Skeletal muscle cell (primary cell): Measurements from ENCODE around the gene TMEM269.
A peak's percentile ranks its signal among the peaks of the same experiment; 100 is the strongest.

Experiments
- DNase-seq: peaks from one replicate; pipeline ENCODE4 v3.0.0-alpha.2; 2010; ENCODE audit warnings: low read depth
- H3K4me3 ChIP-seq: 2 replicates; pipeline ENCODE4 v1.5.1; 2011; ENCODE audit warnings: low read depth, mild to moderate bottlenecking, control low read depth, low read length, moderate library complexity

TMEM269 gene

DNA sequence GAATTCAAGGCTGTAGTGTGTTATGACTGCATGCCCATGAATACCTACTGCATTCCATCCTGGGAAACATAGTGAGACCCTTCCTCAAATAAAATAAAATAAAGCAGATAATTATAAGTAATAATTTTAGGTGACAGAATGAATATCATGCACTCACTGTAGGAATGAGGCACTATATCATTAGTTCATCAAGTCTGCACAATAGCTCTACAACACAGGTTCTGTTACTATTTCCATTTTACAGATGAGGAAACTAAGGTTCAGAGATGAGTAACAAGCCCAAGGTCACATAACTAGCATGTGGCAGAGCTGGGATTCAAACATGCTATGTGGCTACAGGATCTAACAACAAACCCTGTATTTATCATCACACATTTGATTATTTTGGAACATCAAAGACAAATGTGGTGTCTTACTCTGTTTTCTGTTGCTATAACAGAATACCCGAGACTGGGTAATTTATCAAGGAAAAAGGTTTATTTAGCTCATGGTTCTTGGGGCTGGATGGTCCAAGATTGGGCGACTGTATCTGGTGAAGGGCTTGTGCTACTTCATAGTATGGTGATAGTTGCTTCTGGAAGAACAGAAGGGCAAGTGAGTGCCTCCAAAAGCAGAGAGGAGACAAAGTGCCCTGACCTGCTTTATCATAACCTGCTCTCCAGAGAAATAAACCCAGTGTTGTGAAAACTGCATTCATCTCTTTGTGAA, 56.8 kb downstream of the TMEM269 start:
- H3K4me3 ChIP-seq: no peak overlapping the region
- DNase-seq: no peak

DNA sequence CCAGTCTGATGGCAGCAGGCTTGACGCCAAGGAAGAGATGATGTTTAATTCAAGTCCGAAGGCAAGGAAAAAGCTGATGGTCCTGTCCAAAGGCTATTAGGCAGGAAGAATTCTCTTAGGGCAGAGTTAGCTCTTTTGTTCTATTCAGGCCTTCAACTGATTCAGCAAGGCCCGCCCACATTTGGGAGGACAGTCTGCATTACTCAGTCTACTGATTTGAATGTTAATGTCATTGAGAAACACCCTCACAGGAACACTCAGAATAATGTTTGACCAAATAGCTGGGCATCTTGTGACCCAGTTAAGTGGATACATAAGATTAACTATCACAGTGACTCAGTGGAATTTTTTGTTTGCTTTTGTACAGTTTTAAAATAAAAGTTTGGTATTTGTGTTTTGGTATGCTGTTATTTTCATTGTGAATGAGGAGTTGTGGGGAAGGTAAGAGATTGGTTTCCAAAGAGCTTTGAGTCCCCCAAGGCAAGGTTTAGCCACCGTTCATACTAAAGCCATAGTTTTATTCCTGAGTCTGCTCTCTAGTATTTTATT, 59.9 kb downstream of the TMEM269 start:
- DNase-seq: no peak
- H3K4me3 ChIP-seq: no peak overlapping the region

DNA sequence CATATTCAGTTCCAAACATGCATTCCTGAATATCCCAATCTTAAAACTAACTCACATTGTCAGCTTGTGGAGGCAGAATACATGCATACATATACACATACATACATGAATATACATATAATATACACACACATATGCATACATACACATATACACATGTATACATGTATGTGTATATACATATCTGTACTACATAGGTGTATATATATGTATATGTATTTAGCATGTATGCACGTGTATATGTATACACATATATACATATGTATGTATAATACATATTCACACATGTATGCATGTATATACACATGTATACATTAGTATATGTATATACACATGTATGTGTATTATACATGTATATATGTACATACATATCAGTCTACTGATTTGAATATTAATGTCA, 60.4 kb downstream of the TMEM269 start:
- no peak overlapping the region for H3K4me3 ChIP-seq
- no peak for DNase-seq

DNA sequence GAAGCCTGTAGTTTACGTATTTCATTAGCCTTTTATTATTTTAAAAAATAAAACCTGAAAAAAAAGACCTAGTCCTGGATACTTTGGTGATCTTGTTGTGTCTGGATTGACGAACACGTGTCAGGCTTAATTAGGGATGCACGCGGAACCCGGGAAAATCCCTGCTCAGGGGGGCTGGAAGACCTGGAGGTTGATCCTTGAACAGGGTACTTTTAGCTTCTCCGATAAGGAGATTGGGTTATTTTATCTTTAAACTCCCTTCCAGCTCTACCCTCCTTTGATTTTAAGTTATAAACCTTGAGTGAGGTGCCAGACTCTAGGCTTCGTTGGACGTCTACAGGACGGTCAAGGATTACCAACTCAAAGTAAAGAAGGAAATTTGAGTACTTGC, 61.1 kb downstream of the TMEM269 start:
- H3K4me3 ChIP-seq: peak overlapping the region; percentile 82
- DNase-seq: no peak

DNA sequence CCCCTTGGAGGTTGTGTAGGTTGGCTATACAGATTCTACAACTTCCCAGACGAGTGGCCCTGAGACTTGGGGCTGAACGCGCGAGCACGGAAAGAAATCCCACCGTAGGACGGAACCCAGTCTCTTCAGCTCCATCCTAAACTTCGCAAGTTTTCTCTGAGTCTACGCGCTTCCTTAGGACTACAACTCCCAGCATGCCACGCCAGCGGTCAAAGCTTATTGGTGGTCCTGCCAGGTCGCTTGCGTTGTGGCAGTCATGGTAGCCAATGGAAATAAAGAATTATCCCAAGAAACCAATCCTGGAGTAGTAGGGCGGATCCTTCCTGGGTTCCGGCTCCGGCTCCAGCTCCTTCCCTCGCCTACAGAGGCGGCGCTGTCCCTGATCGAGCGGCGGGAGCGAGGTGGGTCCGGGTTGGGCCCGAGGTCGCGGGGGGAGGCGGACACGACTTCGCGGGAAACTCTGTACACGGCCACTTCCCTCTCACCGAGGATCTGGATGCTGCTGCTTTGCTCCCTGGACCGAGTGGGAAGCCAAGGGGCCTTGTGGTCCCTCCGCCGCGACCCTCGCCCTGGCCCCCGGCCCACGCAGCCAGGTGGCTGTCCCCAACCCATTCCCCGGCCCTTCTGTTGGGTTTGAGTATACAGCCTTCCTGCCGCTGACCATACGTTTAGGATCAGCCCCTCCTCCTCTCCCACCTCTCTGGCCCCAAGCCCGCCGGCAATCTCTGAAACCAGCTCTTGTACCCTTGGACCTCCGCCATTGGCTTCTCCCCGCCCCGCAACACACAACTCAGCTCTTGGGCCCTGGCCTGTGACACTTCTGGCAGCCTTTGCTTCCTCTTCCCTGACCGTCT, 61.7 kb downstream of the TMEM269 start, which contains the start of gene ZNF691:
TSS of gene ZNF691 (plus strand) at position 357 of the 854 bp plus-strand sequence. CDS start 3,046 bp downstream, outside the sequence.
- peak within 1 kb of the TSS; percentile 82 for H3K4me3 ChIP-seq
- DNase-seq: peak; percentile 90

DNA sequence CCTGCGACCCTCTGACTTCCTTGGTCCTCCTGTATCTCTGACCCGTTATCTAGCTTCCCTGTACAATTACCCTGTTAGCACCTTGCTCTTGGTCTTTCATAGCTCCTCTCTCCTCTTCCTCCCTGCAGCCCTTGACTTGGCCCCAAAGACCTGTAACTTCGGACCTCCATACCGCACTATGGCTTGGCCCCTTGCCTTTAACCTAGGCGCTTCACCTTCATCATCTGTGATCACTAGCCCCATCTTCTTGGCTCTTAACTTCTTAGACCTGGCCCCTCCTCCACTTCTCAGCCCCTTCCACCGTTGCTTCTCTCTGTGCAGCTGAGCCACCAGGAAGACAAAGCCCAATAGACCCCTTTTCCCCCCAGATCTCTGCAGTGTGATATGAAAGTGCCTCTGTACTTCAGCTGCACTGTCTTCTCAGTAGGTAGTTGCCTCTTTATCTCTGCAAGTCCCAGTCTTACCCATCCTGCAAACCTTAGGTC, 62.4 kb downstream of the TMEM269 start:
- no peak for DNase-seq
- peak overlapping the region; percentile 82 for H3K4me3 ChIP-seq

DNA sequence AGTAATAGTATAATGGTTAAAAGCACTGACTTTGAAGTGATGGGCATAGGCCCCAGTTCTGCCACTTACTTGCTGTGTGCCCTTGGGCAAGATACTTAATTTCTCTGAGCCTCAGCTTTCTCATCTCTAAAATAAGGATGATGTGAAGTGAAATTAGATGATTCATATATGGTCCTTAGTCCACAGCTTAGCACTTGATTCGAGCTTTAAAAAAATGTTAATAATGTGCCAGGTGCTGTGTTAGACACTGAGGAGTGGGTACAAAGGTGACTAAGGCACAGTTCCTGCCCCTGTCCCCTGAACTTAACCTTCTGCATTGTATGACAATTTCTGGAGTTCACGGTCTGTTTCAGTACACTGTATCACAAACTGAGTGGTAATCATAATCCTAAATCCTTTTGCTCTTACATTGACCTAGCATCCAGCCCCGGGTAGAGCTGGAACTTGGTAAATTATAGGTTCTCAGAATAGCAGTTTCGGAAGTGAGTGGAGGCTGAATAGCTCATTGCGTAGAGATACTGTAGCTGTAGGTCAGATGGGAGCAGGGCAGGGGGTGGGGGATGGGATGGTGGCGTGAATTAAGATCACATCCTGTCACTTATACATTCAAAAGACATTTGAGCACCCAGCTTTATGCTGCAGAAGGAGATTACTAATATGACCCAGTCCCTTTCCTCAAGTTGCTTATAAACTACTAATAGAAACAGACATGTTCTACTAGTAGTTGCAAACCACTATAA, 63.1 kb downstream of the TMEM269 start:
- H3K4me3 ChIP-seq: peak overlapping the region; percentile 82
- DNase-seq: no peak

DNA sequence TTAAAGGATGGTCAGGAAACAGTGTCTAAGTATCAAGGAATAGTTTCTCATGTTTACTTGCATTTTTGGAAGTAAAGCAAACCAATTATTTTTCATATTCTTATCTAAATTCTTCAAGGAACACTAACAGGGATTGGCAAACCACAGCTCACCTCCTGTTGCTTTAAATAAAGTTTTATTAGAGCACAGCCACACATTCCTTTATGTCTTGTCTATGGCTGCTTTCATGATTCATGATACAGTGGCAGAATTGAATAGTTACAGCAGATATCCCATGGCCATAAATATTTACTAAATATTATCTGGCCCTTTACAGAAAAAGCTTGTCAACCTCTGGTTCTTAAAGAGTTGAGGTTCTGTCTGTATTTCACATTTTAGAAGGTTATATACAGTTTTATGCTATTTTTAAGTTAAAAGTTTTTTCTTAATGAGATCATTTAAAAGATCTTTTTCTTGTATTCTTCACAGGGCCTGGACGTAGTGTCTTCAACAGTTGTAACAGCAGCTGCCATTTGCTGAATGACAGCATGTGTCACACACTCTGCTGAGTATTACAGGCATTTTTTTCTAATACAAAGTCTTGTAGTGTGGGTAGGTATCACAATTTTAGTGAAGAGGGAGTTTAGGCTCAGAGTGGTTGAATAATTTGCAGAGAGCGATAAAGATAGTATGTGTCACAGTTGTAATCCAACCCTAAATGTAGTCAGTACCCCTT, 64.2 kb downstream of the TMEM269 start:
- H3K4me3 ChIP-seq: no peak overlapping the region
- no peak for DNase-seq

DNA sequence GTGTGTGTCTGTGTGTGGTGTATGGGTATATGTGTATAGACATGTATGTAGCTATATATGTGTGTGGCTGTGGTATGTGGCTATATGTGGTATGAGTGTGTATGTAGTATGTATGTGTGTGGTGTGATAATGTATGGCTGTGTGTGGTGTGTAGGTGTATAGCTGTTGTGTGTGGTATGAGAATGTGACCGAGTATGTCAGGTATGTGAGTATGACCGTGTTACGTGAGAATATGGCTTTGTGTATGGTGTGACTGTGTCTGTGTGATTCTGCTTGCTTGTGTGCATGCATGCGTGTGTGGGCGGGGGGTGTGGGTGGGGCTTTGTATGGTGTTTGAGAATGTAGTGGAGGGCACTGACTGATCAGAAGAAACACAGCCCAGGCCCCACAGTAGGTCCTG, 65.2 kb downstream of the TMEM269 start:
- no peak overlapping the region for H3K4me3 ChIP-seq
- no peak for DNase-seq
